ENCODE results near the gene CISD3. TPM values are rescaled to one million over a fixed set of nuclear protein-coding genes. Genes with fewer than 3 reads are reported as not detected.

The CISD3 gene
- total RNA-seq, 1 experiment from 2014 or later = 3.4 TPM

GRCh38 chr17:38727736-38728135 lies 2.4 kb upstream of the CISD3 start:
- no peak for DNase-seq (ENCODE audit: low read depth)

GRCh38 chr17:38728290-38728831 lies 1.8 kb upstream of the CISD3 start:
- DNase-seq (ENCODE audit: low read depth) = no peak

- DNase-seq (ENCODE audit: low read depth) = no peak
These were observed 714 bp upstream of the CISD3 start for GRCh38 chr17:38729368-38729885.

- peak; percentile 68 for DNase-seq (ENCODE audit: low read depth)
These were observed 612 bp downstream of the CISD3 start for GRCh38 chr17:38730526-38731379.

- no peak for DNase-seq (ENCODE audit: low read depth)
These were observed 1.6 kb downstream of the CISD3 start for GRCh38 chr17:38731526-38732294.

- no peak for DNase-seq (ENCODE audit: low read depth)
These were observed 2.5 kb downstream of the CISD3 start for GRCh38 chr17:38732376-38733281.

GRCh38 chr17:38733282-38733981 lies 3.3 kb downstream of the CISD3 start:
- DNase-seq (ENCODE audit: low read depth) = no peak

GRCh38 chr17:38733982-38734973 lies 4.1 kb downstream of the CISD3 start:
- no peak for DNase-seq (ENCODE audit: low read depth)

GRCh38 chr17:38735161-38735997 lies 5.2 kb downstream of the CISD3 start:
- DNase-seq (ENCODE audit: low read depth) = peak; percentile 38

- no peak for DNase-seq (ENCODE audit: low read depth)
These were observed 8.0 kb downstream of the CISD3 start for GRCh38 chr17:38738007-38738662.

- DNase-seq (ENCODE audit: low read depth) = no peak
These were observed 8.5 kb downstream of the CISD3 start for GRCh38 chr17:38738686-38739085.

- no peak for DNase-seq (ENCODE audit: low read depth)
These were observed 9.2 kb downstream of the CISD3 start for GRCh38 chr17:38739305-38739704.

- DNase-seq (ENCODE audit: low read depth) = no peak
These were observed 9.9 kb downstream of the CISD3 start for GRCh38 chr17:38740044-38740443.

- DNase-seq (ENCODE audit: low read depth) = no peak
These were observed 10.7 kb downstream of the CISD3 start for GRCh38 chr17:38740806-38741205.

GRCh38 chr17:38741461-38741860 lies 11.3 kb downstream of the CISD3 start:
- no peak for DNase-seq (ENCODE audit: low read depth)

- no peak for DNase-seq (ENCODE audit: low read depth)
These were observed 11.8 kb downstream of the CISD3 start for GRCh38 chr17:38741921-38742410.

- peak; percentile 54 for DNase-seq (ENCODE audit: low read depth)
These were observed 12.5 kb downstream of the CISD3 start for GRCh38 chr17:38742411-38743308.

All from Daoy (cell line).